HepG2 (cell line): ENCODE data around the gene VIM.

ENCODE experiments used
- RAD21 ChIP-seq: fragments of 450-650 bp; formaldehyde crosslinking; IDR thresholded peaks from 2 replicates; pipeline ENCODE4 v1.5.0; 2020; ENCODE audit warnings: mild to moderate bottlenecking
- SCMH1 ChIP-seq: sonication (generic); formaldehyde crosslinking; IDR thresholded peaks from 2 replicates; pipeline ENCODE4 v1.9.0; 2021; ENCODE audit warnings: missing genetic modification reagents, mild to moderate bottlenecking, borderline replicate concordance
- TAF1 ChIP-seq: sonication (generic); formaldehyde crosslinking; IDR thresholded peaks from 2 replicates; pipeline ENCODE4 v1.4.0; 2020; ENCODE audit warnings: missing genetic modification reagents
- THYN1 ChIP-seq: sonication (generic); formaldehyde crosslinking; IDR thresholded peaks from 2 replicates; pipeline ENCODE4 v1.8.1; 2023; ENCODE audit warnings: low read depth, mild to moderate bottlenecking, moderate library complexity, missing genetic modification reagents, borderline replicate concordance
- ZBTB7A ChIP-seq: sonication (generic); formaldehyde crosslinking; IDR thresholded peaks from 2 replicates; pipeline ENCODE4 v1.8.0; 2022; ENCODE audit warnings: mild to moderate bottlenecking, missing genetic modification reagents
- ZEB1 ChIP-seq: IDR thresholded peaks from 2 replicates; pipeline ENCODE4 v1.6.1; 2012; ENCODE audit warnings: mild to moderate bottlenecking, low read depth, inconsistent platforms; ENCODE audit not compliant: insufficient replicate concordance
- ZNF274 ChIP-seq: sonication (generic); formaldehyde crosslinking; IDR thresholded peaks from 2 replicates; pipeline ENCODE4 v1.5.1; 2020; ENCODE audit warnings: mild to moderate bottlenecking, missing genetic modification reagents
- ZNF776 ChIP-seq: sonication (generic); formaldehyde crosslinking; IDR thresholded peaks from 2 replicates; pipeline ENCODE4 v1.4.0; 2020; ENCODE audit warnings: mild to moderate bottlenecking, missing genetic modification reagents

DNA sequence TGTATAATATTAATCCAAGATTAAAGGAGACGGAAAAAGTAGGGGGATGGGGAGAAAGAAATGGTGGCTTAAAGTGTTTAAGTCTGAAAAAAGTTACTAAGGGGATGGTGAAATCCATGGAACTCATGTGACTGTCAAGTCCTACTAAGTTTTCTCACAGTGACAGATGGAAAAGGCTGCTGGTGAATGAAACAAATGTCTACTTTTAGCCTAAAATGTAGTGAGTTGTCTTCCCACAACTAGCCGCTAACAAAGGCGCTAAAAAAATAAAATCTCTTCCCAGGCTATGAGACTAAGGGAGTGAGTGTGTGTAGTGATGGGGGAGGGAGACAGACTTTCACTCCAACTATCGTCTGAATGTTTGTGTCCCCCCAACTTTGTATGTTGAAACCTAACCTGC, 12.6 kb downstream of the VIM start:
- TF ChIP-seq SCMH1 (no peak), ZNF776 (CRISPR knock-in tag) (no peak), TAF1 (no peak), THYN1 (CRISPR knock-in tag) (no peak), ZNF274 (CRISPR knock-in tag) (no peak), ZEB1 (no peak), RAD21 (no peak), ZBTB7A (CRISPR knock-in tag) (no peak)
